ENCODE results near the gene ADAMTS14. TPM values are rescaled to one million over a fixed set of nuclear protein-coding genes. Genes with fewer than 3 reads are reported as not detected.

Gene ADAMTS14
- total RNA-seq, 2 experiments from 2014 or later, result 0.16 to 0.25 TPM

DNA sequence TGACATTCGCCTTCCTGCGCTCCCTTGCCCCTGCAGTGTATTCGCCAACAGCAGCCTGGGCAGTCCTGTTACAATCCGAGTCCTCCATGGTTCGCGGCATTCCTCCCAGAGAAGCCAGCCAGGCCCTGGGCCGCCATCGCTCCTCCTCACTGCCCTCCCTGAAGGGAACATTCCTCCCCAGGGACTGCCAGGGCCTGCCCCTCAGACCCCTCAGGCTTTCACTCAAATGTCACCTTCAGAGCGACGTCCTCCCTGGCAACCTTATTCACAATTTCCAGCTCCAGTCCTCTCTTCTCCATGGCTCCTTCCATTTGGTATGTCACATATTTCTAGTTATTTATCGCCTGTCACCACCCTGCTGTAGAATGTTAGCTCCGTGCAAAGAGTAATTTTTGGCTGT, 17.4 kb downstream of the ADAMTS14 start:
- POLR2A ChIA-PET, result interaction anchor here (1.0 kb wide), 1 partner anchor 35 kb away, joined by 3 read pairs; no protein-coding TSS in a partner anchor

DNA sequence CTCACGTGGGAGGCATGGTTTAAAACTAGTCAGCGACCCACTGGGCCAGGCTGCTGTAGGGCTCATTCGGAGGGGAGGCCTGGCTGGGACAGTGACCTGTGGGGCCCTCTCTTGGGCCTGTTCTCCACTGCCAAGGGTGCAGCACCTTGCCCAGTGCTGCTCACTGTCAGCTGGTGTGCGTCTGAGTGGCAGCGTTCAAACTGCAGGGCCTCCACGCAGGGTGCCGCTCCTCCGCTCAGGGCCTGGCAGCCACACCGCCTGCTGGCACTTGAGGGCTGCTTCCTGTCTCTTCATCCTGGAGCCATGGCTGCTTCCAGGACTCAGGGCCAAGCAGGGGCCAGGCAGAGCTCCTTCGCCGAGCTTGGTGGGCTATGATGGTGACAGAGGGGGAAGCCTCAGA, 18.3 kb downstream of the ADAMTS14 start:
- no peak overlapping the region for H3K4me3 Mint-ChIP-seq
- H3K9me3 Mint-ChIP-seq, result no peaks in the 10 kb centered on the region
- H3K36me3 Mint-ChIP-seq (ENCODE audit: low read depth), result no peaks in the 10 kb centered on the region
- peaks cover 3% of the 10 kb centered on the region for H3K4me1 Mint-ChIP-seq (ENCODE audit: low read depth)
- no peaks in the 10 kb centered on the region for H3K27me3 Mint-ChIP-seq
- CTCF ChIA-PET, result no interaction called here
- intact Hi-C loops (cut with micrococcal nuclease), result no loop called here
- TF ChIP-seq, protein P1, sequence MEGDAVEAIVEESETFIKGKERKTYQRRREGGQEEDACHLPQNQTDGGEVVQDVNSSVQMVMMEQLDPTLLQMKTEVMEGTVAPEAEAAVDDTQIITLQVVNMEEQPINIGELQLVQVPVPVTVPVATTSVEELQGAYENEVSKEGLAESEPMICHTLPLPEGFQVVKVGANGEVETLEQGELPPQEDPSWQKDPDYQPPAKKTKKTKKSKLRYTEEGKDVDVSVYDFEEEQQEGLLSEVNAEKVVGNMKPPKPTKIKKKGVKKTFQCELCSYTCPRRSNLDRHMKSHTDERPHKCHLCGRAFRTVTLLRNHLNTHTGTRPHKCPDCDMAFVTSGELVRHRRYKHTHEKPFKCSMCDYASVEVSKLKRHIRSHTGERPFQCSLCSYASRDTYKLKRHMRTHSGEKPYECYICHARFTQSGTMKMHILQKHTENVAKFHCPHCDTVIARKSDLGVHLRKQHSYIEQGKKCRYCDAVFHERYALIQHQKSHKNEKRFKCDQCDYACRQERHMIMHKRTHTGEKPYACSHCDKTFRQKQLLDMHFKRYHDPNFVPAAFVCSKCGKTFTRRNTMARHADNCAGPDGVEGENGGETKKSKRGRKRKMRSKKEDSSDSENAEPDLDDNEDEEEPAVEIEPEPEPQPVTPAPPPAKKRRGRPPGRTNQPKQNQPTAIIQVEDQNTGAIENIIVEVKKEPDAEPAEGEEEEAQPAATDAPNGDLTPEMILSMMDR (IDR thresholded peaks at IDR 0.05), result no peak
- DNase-seq (no peak), ATAC-seq (no peak)
- POLR2A ChIA-PET, result no interaction called here
- H3K27ac Mint-ChIP-seq, result no peak overlapping the region

More for the DNA sequence above, 17.4 kb downstream of the ADAMTS14 start:
- TF ChIP-seq, protein P1 (IDR thresholded peaks at IDR 0.05), result no peak
- H3K27ac Mint-ChIP-seq, result no peak overlapping the region
- H3K9me3 Mint-ChIP-seq, result no peaks in the 10 kb centered on the region
- intact Hi-C loops (cut with micrococcal nuclease), result no loop called here
- CTCF ChIA-PET, result no interaction called here
- no peak overlapping the region for H3K4me3 Mint-ChIP-seq
- H3K36me3 Mint-ChIP-seq (ENCODE audit: low read depth), result no peaks in the 10 kb centered on the region
- peaks cover 4% of the 10 kb centered on the region for H3K4me1 Mint-ChIP-seq (ENCODE audit: low read depth)
- no peak for ATAC-seq
- no peak for DNase-seq
- no peaks in the 10 kb centered on the region for H3K27me3 Mint-ChIP-seq

DNA sequence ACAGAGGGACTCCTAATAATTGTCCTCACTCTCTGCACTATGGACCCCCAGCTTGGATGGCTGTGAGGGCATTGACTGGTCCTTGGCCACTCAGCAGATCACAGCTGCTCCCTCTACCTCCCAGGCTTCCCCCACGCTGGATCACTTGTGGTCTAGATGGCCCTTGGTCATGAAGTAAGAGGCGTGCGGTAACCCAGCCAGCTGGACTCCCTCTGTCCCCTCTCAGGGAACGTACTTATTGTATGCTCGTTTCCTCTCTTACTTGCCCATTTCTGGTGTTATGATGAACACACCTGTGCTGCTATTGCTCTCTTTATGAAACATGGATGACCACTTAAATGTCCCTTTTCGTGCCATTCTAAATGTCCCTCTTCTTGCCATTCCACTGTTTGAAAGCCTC, 19.3 kb downstream of the ADAMTS14 start:
- ChIA-PET POLR2A (interaction anchor here (0.6 kb wide), 1 partner anchor 109 kb away, joined by 3 read pairs; no protein-coding TSS in a partner anchor), CTCF (interaction anchor here (1.1 kb wide), 1 partner anchor 231 kb away, joined by 3 read pairs; no protein-coding TSS in a partner anchor)
- TF ChIP-seq, protein P1 (IDR thresholded peaks at IDR 0.05), result no peak
- Mint-ChIP-seq H3K4me3 (no peak overlapping the region), H3K27ac (no peak overlapping the region), H3K36me3 (ENCODE audit: low read depth) (no peaks in the 10 kb centered on the region), H3K4me1 (ENCODE audit: low read depth) (no peaks in the 10 kb centered on the region), H3K9me3 (no peaks in the 10 kb centered on the region), H3K27me3 (no peaks in the 10 kb centered on the region)
- no peak for ATAC-seq
- intact Hi-C loops (cut with micrococcal nuclease), result no loop called here
- no peak for DNase-seq

DNA sequence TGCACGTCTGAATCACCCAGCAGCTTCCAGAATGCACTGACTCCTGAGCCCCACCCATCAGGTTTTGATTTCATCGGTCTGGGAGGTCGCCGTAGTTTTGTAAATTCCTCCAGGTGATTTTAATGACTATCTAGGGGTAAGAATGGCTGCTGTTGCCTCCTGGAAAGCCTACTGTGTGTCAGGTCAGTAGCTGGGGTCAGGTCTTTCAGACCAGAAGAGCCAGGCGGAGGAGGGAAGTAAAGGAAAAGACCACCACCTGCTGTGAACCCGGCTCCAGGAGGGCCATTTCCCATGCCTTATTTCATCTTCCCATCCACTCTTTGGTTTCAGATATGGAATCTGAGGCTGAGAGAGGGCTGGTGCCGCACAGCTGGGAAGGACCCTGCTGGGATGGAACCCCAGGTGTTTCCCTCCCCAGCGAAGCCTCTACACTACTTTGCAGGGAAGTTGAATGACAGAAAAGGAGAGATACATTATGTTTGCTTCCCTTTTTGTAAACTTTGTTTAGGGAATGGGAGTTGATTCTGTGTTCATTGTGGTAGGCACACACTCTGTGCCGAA, 19.8 kb downstream of the ADAMTS14 start:
- H3K27ac Mint-ChIP-seq, result no peak overlapping the region
- ATAC-seq, result no peak
- no peaks in the 10 kb centered on the region for H3K27me3 Mint-ChIP-seq
- H3K4me3 Mint-ChIP-seq, result no peak overlapping the region
- H3K36me3 Mint-ChIP-seq (ENCODE audit: low read depth), result no peaks in the 10 kb centered on the region
- DNase-seq, result no peak
- no peaks in the 10 kb centered on the region for H3K9me3 Mint-ChIP-seq
- H3K4me1 Mint-ChIP-seq (ENCODE audit: low read depth), result no peaks in the 10 kb centered on the region
- intact Hi-C loops (cut with micrococcal nuclease), result no loop called here
- ChIA-PET CTCF (interaction anchor here (0.7 to 1.1 kb wide), 2 partner anchors 52 to 231 kb away, joined by 3 to 5 read pairs; no protein-coding TSS in a partner anchor), POLR2A (interaction anchor here (0.6 kb wide), 1 partner anchor 110 kb away, joined by 3 read pairs; no protein-coding TSS in a partner anchor)
- TF ChIP-seq, protein P1 (IDR thresholded peaks at IDR 0.05), result no peak

DNA sequence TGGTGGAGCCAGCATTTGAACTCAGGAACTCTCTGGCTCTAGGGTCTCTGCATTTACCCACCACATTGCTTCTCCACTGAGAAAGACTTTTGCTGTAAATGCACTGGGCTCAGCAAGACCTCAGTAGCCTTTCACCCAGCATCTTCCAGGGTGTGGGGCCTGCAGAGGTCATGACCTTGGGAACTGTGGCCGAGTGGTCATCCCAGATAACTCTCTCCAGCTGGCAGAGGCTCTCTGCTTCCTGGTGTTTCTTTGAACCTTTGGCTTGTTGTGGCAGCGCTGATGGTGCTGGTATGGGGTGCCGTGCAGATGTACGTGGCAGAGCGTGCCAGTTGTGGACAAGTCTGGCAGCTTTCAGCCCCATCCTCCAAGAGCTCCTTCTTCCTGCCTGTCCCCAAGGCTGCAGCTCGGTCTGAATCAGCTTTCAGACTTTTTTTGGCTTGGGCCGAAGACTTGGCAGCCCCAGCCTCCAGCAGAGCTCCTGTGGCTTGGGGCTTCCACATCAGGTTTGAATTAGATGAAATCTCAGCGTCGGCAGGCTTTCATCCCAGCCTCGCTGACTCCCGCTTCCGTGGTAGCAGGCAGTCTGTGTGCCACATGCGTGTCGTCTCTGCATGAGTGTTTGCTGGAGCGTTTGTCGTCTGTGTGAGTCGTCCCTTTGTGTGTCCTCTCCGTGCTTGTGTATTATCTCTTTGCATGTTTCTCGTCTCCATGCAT, 21.5 kb downstream of the ADAMTS14 start:
- H3K4me1 Mint-ChIP-seq (ENCODE audit: low read depth), result no peaks in the 10 kb centered on the region
- H3K27me3 Mint-ChIP-seq, result no peaks in the 10 kb centered on the region
- POLR2A ChIA-PET, result no interaction called here
- TF ChIP-seq, protein P1 (IDR thresholded peaks at IDR 0.05), result no peak
- ATAC-seq, result no peak
- no peaks in the 10 kb centered on the region for H3K36me3 Mint-ChIP-seq (ENCODE audit: low read depth)
- intact Hi-C loops (cut with micrococcal nuclease), result no loop called here
- no peaks in the 10 kb centered on the region for H3K9me3 Mint-ChIP-seq
- CTCF ChIA-PET, result no interaction called here
- DNase-seq, result no peak
- H3K27ac Mint-ChIP-seq, result no peak overlapping the region
- H3K4me3 Mint-ChIP-seq, result no peak overlapping the region

Data from activated CD8-positive, alpha-beta T cell treated with anti-CD3 and anti-CD28 coated beads for 36 hours (primary cell).